Calu3 (cell line): ENCODE data around the gene KDM4B. TPM values are rescaled to one million over a fixed set of nuclear protein-coding genes. Genes with fewer than 3 reads are reported as not detected.

Experiments
- BruUV-seq: library from RNA; stranded (reverse); fragments of 400-500 nt; replicated peaks from 2 replicates; lab custom pipeline; 2021; lab: Mats Ljungman, UMichigan
- CTCF ChIA-PET: fragments of 300-600 bp; sonication (Branson Sonifier 250); formaldehyde crosslinking; loops from one replicate; lab custom pipeline; 2022; ENCODE audit warnings: antibody characterized with exemption; lab: Charles Lee
- DNase-seq: peaks from one replicate; pipeline ENCODE4 v3.0.0; 2022
- H3K27ac Mint-ChIP-seq: one replicate; pipeline ENCODE4 v1.8.0; 2022; ENCODE audit warnings: mixed read lengths; ENCODE audit not compliant: unreplicated experiment
- H3K27me3 Mint-ChIP-seq: one replicate; pipeline ENCODE4 v1.8.0; 2022; ENCODE audit warnings: mixed read lengths; ENCODE audit not compliant: unreplicated experiment
- H3K36me3 Mint-ChIP-seq: one replicate; pipeline ENCODE4 v1.8.0; 2022; ENCODE audit warnings: mild to moderate bottlenecking, moderate library complexity, mixed read lengths; ENCODE audit not compliant: insufficient read depth, unreplicated experiment
- H3K4me1 Mint-ChIP-seq: one replicate; pipeline ENCODE4 v1.8.0; 2022; ENCODE audit warnings: mild to moderate bottlenecking, low read depth, mixed read lengths; ENCODE audit not compliant: unreplicated experiment
- H3K4me3 Mint-ChIP-seq: one replicate; pipeline ENCODE4 v1.8.0; 2022; ENCODE audit warnings: mild to moderate bottlenecking, low read depth, moderate library complexity, mixed read lengths; ENCODE audit not compliant: unreplicated experiment
- H3K9me3 Mint-ChIP-seq: one replicate; pipeline ENCODE4 v1.8.0; 2022; ENCODE audit warnings: low read depth, mixed read lengths; ENCODE audit not compliant: unreplicated experiment
- intact Hi-C: fragments of 100-400 bp; cut with micrococcal nuclease; formaldehyde crosslinking; loops from one replicate; pipeline ENCODE4 v1.10.0; 2022; ENCODE audit not compliant: unreplicated experiment
- total RNA-seq: library from RNA; stranded (reverse); gene quantifications from 2 replicates; pipeline ENCODE4 v1.2.3, GENCODE V29; 2022
- TF ChIP-seq, protein P1 (sequence below): fragments of 200-600 bp; IDR thresholded peaks from one replicate; pipeline ENCODE4 v1.8.0; 2022; ENCODE audit warnings: antibody characterized with exemption; ENCODE audit not compliant: unreplicated experiment

Gene KDM4B
- total RNA-seq, 1 experiment from 2014 or later: 13.9 TPM

DNA sequence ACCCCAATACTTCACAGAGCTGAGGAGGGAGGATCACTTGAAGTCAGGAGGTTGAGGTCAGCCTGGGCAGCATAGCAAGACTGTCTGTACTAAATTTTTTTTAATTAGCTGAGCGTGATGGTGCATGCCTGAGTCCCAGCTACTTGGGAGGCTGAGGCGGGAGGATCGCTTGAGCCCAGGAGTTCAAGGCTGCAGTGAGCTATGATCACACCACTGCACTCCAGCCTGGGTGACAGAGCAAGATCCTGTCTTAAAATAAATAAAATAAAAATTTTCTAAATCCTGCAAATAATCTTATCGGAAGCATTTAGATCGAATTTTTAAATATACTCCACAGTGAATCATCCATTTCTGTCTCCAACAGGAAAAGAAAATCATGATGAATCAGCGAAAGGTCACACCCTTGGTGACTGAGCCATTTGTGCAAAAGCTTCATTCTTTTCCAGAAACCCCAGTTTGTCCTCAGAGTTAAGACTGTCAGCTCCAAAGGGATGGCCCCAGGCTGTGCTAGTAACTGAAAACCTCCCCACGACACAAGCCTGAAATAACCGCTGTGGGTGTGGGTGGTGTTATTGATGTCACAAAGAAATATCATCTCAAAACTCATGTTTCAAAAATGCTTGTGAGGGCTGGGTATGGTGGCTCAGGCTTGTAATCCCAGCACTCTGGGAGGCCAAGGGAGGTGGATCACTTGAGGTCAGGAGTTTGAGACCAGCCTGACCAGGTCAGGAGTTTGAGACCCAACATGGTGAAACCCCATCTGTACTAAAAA lies 204.1 kb downstream of the KDM4B start:
- intact Hi-C loops: no loop called here
- Mint-ChIP-seq H3K27me3 (no peaks in the 10 kb centered on the region), H3K4me3 (no peak overlapping the region), H3K4me1 (peaks cover 23% of the 10 kb centered on the region), H3K9me3 (peaks cover 6% of the 10 kb centered on the region), H3K36me3 (peaks cover 6% of the 10 kb centered on the region), H3K27ac (no peak overlapping the region)
- no TSS peak for BruUV-seq
- TF ChIP-seq, protein P1, sequence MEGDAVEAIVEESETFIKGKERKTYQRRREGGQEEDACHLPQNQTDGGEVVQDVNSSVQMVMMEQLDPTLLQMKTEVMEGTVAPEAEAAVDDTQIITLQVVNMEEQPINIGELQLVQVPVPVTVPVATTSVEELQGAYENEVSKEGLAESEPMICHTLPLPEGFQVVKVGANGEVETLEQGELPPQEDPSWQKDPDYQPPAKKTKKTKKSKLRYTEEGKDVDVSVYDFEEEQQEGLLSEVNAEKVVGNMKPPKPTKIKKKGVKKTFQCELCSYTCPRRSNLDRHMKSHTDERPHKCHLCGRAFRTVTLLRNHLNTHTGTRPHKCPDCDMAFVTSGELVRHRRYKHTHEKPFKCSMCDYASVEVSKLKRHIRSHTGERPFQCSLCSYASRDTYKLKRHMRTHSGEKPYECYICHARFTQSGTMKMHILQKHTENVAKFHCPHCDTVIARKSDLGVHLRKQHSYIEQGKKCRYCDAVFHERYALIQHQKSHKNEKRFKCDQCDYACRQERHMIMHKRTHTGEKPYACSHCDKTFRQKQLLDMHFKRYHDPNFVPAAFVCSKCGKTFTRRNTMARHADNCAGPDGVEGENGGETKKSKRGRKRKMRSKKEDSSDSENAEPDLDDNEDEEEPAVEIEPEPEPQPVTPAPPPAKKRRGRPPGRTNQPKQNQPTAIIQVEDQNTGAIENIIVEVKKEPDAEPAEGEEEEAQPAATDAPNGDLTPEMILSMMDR: no peak
- DNase-seq: peak; percentile 63
- CTCF ChIA-PET: interaction anchor here (0.6 to 0.9 kb wide), 2 partner anchors 24 to 80 kb away, joined by 3 to 5 read pairs; no protein-coding TSS in a partner anchor

- peaks cover 6% of the 10 kb centered on the region for H3K9me3 Mint-ChIP-seq
- peaks cover 23% of the 10 kb centered on the region for H3K4me1 Mint-ChIP-seq
- no peak overlapping the region for H3K4me3 Mint-ChIP-seq
- H3K27me3 Mint-ChIP-seq: no peaks in the 10 kb centered on the region
- DNase-seq: no peak
- no peak overlapping the region for H3K27ac Mint-ChIP-seq
- TF ChIP-seq, protein P1: no peak
- no TSS peak for BruUV-seq
- H3K36me3 Mint-ChIP-seq: peaks cover 6% of the 10 kb centered on the region
- CTCF ChIA-PET: no interaction called here
- intact Hi-C loops: no loop called here
These were observed 205.1 kb downstream of the KDM4B start for GRCh38 chr19:5173993-5174392.

DNA sequence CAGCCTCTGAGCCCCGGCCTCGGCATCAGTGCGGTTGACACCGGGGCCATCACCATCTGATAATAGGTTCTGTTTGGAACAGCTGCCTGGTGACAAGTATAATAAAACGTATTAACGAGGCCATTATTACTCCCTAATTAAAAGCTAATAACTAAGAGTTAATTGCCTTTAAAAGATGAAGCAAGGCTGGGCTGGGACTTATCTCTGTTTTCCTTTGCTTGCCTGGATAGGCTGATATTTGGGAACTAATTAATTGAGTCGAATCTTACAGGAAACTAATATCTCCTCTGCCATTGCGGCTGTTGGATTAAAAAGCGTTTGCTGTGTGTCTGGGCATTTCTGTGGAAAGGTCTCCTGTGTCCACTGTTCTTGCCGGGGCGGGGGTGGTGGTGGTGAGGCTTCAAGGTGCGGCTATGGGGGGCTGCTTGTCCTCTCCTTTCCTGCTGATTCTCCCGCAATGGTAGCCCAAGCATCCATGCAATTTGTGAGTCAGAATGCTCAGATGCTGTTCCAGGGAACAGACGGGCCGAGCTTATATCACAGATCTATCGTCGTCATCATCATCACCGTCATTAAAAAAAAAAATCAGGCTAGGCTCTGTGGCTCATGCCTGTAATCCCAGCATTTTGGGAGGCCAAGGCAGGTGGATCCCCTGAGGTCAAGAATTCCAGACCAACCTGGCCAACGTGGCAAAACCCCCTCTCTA lies 209.0 kb downstream of the KDM4B start:
- H3K36me3 Mint-ChIP-seq: no peaks in the 10 kb centered on the region
- H3K9me3 Mint-ChIP-seq: no peaks in the 10 kb centered on the region
- H3K27ac Mint-ChIP-seq: no peak overlapping the region
- DNase-seq: no peak
- no peak overlapping the region for H3K4me3 Mint-ChIP-seq
- H3K27me3 Mint-ChIP-seq: no peaks in the 10 kb centered on the region
- no TSS peak for BruUV-seq
- intact Hi-C loops: no loop called here
- TF ChIP-seq, protein P1: no peak
- H3K4me1 Mint-ChIP-seq: peaks cover 11% of the 10 kb centered on the region
- CTCF ChIA-PET: interaction anchor here (0.6 kb wide), 1 partner anchor 386 kb away, joined by 7 read pairs; the partner anchor contains the start of gene FEM1A

DNA sequence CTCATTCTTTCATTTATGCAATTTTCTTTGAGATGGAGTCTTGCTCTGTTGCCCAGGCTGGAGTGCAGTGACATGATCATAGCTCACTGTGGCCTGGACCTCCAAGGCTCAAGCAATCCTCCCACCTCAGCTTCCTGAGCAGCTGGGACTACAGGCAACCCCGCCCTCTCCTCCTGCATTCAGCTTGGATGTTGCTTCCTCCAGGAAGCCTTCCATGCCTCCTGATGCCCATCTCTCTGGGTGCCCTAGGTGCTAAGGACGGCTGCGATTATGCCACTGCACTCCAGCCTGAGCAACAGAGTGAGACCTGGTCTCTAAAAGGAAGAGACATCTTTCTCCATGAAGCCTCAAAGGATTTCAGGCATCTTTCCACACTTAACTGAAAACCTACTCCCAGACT lies 209.9 kb downstream of the KDM4B start:
- Mint-ChIP-seq H3K4me3 (no peak overlapping the region), H3K4me1 (peaks cover 11% of the 10 kb centered on the region), H3K27me3 (no peaks in the 10 kb centered on the region), H3K36me3 (no peaks in the 10 kb centered on the region), H3K27ac (no peak overlapping the region), H3K9me3 (no peaks in the 10 kb centered on the region)
- CTCF ChIA-PET: no interaction called here
- intact Hi-C loops: no loop called here
- TF ChIP-seq, protein P1: no peak
- DNase-seq: no peak
- BruUV-seq: no TSS peak
